Naive thymus-derived CD8-positive, alpha-beta T cell (primary cell): Measurements from ENCODE around the gene COL5A1. TPM values are rescaled to one million over a fixed set of nuclear protein-coding genes. Genes with fewer than 3 reads are reported as not detected.

Experiments used
- ATAC-seq, 2 donors: fragments of 150-1000 bp; cut with Tn5 transposase in 1 of 2; sonication (Bioruptor Pico), chemical (Tn5 transposase) in 1 of 2; 1 replicate in 1 of 2; 2 replicates in 1 of 2; pipeline ENCODE4 v1.10.0; 2021; ENCODE audit warnings: mild to moderate bottlenecking in 2 of 2, moderate library complexity in 2 of 2
- POLR2A ChIA-PET: fragments of 350-600 bp; sonication (Branson Sonifier 250); formaldehyde crosslinking; loops from one replicate; lab custom pipeline; 2021; ENCODE audit warnings: antibody characterized with exemption; lab: Charles Lee
- DNase-seq, 10 donors: peaks; one replicate each; pipeline versions ENCODE4 v3.0.0 to v3.0.0-alpha.2; 2020 to 2022
- H3K27ac Mint-ChIP-seq, 10 donors: one replicate each; pipeline ENCODE4 v1.8.0; 2020 to 2022; ENCODE audit warnings: mild to moderate bottlenecking in 10 of 10, mixed read lengths in 10 of 10, moderate library complexity in 4 of 10, inconsistent platforms in 1 of 10
- H3K27me3 Mint-ChIP-seq, 5 donors: one replicate each; pipeline ENCODE4 v1.8.0; 2021 to 2022; ENCODE audit warnings: mixed read lengths in 5 of 5
- H3K36me3 Mint-ChIP-seq, 3 donors: one replicate each; pipeline ENCODE4 v1.8.0; 2020 to 2022; ENCODE audit warnings: mixed read lengths in 3 of 3, mild to moderate bottlenecking in 2 of 3, inconsistent platforms in 1 of 3
- H3K4me1 Mint-ChIP-seq, 4 donors: one replicate each; pipeline ENCODE4 v1.8.0; 2021 to 2022; ENCODE audit warnings: mixed read lengths in 4 of 4
- H3K4me3 Mint-ChIP-seq, 10 donors: one replicate each; pipeline ENCODE4 v1.8.0; 2020 to 2022; ENCODE audit warnings: mild to moderate bottlenecking in 10 of 10, mixed read lengths in 10 of 10, moderate library complexity in 6 of 10, inconsistent platforms in 1 of 10
- H3K9me3 Mint-ChIP-seq, 9 donors: one replicate each; pipeline ENCODE4 v1.8.0; 2020 to 2022; ENCODE audit warnings: mixed read lengths in 9 of 9, mild to moderate bottlenecking in 3 of 9, inconsistent platforms in 1 of 9, moderate library complexity in 1 of 9
- polyA plus RNA-seq, 3 donors: library from polyadenylated mRNA; unstranded; fragments of 300-500 nt; fragmentation: Illumina TruSeq; gene quantifications; one replicate each; pipeline ENCODE4 v1.2.3, GENCODE V29; 2021
- total RNA-seq, 8 experiments: library from RNA in 2 of 8; stranded (reverse) in 2 of 8; gene quantifications; one replicate each; pipeline ENCODE4 v1.2.3 and lab custom pipeline; 2021 to 2026

The COL5A1 gene
- total and polyA plus RNA-seq, 5 experiments from 2014 or later = 0.26 TPM; not detected in 4

DNA sequence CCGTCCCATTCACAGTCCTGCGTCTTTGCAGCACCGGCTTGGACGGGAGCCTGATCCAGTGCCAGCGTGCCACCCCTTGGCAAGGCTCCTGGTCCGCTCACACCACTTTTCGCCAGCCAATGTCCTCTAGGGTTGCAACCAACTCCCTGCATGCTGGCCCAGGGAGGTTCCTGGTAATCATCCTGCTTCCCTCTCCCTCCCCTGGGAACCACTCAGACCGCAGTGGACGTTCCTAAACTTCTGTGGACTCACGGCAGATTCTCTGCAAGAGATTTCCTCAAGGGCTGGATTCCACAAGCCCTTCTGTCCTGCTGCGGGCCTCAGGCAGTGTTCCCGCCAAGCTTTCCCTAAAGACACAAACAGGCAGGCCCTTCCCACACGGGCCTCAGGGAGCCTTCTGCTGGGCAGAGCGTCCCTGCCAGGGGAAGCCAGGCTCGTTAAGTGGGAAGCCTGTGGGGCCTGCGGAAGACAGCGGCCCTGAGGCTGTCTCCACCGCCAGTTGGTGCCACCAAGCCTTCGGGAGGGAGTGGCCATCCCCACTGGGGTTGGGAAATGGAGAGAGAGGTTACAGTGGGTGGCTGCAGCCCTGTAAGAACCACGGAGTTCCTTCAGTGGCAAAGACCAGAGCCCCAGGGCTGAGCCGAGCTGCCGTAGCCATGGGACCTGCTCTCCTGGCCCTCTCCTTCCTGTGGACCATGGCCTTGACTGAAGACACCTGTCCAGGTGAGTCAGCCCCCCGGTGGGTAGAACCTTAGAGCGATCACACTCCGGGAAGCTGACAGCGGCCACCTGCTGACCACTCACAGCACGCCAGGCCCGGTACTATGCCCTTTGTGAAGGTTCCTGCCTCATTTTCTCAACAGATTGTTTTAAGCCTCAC is 222.6 kb downstream of the COL5A1 start:
- Mint-ChIP-seq H3K9me3 (peaks cover 0 to 16% (median 2%) of the 10 kb centered on the region in 9 donors), H3K36me3 (peaks cover 0 to 7% (median 0%) of the 10 kb centered on the region in 3 donors), H3K4me3 (no peak overlapping the region), H3K4me1 (peaks cover 0 to 3% (median 0%) of the 10 kb centered on the region in 4 donors), H3K27me3 (peaks cover 0 to 5% (median 2%) of the 10 kb centered on the region in 5 donors), H3K27ac (peak overlapping the region in 1 of 10 donors; percentile 49)
- POLR2A ChIA-PET = no interaction called here
- ATAC-seq = no peak
- DNase-seq = no peak

DNA sequence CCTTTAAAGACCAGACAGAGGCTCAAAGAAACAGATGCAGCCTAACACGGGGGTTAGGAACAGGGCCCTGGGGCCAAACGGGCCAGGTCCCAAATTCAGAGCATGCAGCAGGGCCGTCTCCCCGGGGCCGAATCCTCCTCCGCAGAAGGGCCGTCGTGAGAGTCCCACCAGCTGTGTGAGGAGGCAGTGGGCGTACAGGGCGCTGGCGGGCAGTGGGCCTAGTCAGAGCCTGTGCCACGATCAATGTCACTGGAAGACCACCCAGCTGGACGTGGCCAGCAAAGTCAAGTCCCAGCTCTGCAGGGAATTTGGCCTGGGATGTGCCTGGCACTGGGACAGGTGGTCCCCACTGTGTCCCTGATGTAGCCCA is 223.2 kb downstream of the COL5A1 start:
- H3K27ac Mint-ChIP-seq = no peak overlapping the region
- DNase-seq (no peak), ATAC-seq (no peak)
- peaks cover 0 to 7% (median 0%) of the 10 kb centered on the region in 3 donors for H3K36me3 Mint-ChIP-seq
- peaks cover 0 to 5% (median 2%) of the 10 kb centered on the region in 5 donors for H3K27me3 Mint-ChIP-seq
- H3K4me3 Mint-ChIP-seq = no peak overlapping the region
- POLR2A ChIA-PET = no interaction called here
- peaks cover 0 to 5% (median 0%) of the 10 kb centered on the region in 4 donors for H3K4me1 Mint-ChIP-seq
- H3K9me3 Mint-ChIP-seq = peaks cover 0 to 14% (median 2%) of the 10 kb centered on the region in 9 donors

DNA sequence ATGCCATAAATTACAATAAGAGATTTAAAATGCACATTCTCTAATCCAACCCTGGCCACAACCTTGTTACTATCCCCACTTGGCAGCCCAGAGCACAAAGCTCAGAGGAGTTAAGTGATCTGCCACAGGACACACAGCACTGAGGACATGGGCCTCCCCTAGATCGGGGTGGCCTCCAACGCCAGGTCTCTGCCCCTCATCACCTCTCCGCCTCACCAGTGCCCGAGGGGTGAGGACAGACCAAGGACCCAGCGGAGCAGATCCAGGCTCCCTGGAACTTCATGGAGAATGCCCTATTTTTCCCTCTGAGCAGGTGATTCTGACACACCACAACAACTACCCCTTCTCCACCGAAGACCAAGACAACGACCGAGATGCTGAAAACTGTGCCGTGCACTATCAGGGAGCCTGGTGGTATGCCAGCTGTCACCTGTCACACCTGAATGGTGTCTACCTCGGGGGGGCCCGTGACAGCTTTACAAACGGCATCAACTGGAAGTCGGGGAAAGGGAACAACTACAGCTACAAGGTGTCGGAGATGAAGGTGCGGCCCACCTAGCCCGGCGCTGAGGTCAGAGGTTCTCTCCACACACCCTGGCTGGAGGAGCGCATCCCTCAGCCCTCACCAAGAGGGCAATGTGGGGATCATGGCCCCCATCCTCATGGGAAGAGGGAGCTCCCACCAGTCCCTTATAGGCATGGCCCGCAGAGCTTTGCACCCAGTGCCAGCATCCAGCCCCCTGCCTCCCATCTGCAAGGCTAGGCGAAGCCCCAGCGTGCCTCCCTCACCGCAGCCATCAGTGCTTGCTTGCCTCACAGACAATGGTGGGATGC is 226.5 kb downstream of the COL5A1 start:
- ATAC-seq = no peak
- Mint-ChIP-seq H3K27ac (peak overlapping the region in 1 of 10 donors; percentile 5), H3K4me1 (peaks cover 0 to 7% (median 0%) of the 10 kb centered on the region in 4 donors), H3K36me3 (no peaks in the 10 kb centered on the region), H3K27me3 (peaks cover 0 to 2% (median 0%) of the 10 kb centered on the region in 5 donors), H3K4me3 (no peak overlapping the region), H3K9me3 (peaks cover 0 to 6% (median 0%) of the 10 kb centered on the region in 9 donors)
- no peak for DNase-seq
- POLR2A ChIA-PET = no interaction called here

DNA sequence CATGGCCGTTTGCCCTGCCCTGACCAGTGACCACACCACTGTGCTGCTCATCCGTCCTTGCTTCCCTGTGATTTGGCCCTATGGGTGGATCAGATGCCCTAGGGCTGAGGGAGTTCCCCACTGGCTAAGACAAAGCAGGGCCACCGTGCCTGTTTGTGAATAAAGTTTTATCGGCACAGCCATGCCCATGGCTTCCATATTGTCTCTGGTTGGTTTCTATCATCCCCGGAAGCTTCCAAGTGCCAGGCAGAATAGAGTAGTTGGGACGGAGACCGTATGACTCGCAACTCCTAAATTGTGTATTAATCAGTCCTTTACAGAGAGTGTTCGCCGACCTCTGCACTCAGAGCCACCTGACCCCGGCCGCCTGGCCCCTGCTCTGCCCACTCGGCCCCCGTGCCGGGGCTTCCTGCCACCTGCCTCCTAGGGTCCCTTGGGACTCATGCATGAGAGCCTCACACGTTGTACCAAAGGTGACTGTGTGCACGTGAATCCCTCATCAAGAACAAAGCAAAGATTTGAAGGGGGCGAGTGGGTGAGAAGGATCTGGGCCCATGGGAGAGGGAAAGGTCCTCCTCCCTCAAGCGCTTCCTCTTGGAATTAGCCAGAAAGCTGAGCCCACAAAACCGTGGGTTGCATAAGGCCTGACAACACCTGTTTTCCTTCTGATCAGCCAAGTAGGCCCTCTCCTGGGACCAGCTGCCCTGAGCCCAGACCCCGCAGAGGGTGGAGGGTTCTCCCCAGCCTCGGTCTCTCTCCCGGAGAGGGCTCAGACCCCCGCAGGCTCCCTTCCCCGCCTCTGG is 227.3 kb downstream of the COL5A1 start:
- Mint-ChIP-seq H3K36me3 (no peaks in the 10 kb centered on the region), H3K27ac (no peak overlapping the region), H3K27me3 (peaks cover 0 to 2% (median 0%) of the 10 kb centered on the region in 5 donors), H3K4me1 (peaks cover 0 to 7% (median 0%) of the 10 kb centered on the region in 4 donors), H3K9me3 (peaks cover 0 to 7% (median 0%) of the 10 kb centered on the region in 9 donors), H3K4me3 (no peak overlapping the region)
- ATAC-seq (no peak), DNase-seq (no peak)
- POLR2A ChIA-PET = no interaction called here

DNA sequence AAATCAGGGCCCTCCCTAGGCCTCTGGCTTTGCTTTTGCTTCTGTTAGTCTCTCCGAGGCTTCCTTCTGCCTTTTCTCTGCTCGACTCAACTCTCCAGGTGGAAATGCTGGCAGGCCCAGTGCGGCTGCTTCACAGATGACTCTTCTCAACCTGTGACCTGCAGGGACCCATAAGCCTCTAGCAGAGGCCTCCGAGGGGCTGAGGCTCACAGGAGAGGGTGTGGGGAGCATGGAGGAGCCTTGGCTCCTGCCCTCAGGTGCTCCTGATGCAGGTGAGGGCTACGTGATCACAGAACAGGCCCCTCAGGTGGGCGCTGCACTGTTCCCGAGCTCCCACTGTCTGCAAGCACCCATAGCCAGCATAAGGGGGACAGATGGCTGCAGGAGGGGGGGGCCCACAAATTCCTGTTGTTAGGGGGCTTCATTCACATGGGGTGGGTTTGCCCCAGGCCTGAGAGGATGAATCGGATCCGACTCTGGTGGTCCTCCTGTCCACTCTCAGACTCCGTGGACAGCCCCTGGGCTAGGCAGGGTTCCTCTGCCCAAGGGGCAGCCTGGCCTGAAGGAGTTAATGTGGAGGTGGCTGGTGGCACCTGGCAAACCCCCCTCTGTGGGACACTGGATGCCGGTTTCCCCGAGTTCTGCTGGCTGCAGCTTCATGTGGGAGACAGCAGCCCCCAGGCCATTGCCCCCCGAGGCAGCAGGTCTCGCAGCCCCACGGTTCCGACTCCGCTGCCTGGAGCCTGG is 228.1 kb downstream of the COL5A1 start:
- ATAC-seq (no peak), DNase-seq (no peak)
- peaks cover 0 to 2% (median 0%) of the 10 kb centered on the region in 5 donors for H3K27me3 Mint-ChIP-seq
- no peaks in the 10 kb centered on the region for H3K36me3 Mint-ChIP-seq
- H3K9me3 Mint-ChIP-seq = peaks cover 0 to 7% (median 0%) of the 10 kb centered on the region in 9 donors
- POLR2A ChIA-PET = no interaction called here
- H3K27ac Mint-ChIP-seq = no peak overlapping the region
- peaks cover 0 to 7% (median 0%) of the 10 kb centered on the region in 4 donors for H3K4me1 Mint-ChIP-seq
- no peak overlapping the region for H3K4me3 Mint-ChIP-seq

DNA sequence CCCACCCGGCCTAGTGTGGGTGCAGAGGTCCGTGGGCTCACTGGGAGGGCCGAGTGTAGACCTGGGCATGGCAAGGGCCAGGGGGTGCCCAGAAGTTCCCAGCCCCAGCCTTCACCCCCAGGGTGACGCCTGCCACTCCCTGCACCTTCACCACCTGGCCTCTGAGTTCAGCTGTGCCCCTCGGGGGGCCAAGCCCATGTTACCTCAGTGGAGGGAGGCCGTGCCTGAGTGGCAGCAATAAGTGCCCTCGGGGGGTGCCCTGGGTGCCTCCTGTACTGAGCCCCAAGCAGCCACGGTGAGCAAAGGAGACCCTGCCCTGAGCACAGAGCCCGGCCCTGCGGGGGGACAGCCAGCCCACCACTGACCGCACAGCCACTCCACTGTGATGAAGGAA is 228.7 kb downstream of the COL5A1 start:
- ATAC-seq = no peak
- Mint-ChIP-seq H3K27me3 (peaks cover 0 to 2% (median 0%) of the 10 kb centered on the region in 5 donors), H3K27ac (no peak overlapping the region), H3K4me3 (no peak overlapping the region), H3K36me3 (no peaks in the 10 kb centered on the region), H3K4me1 (peaks cover 0 to 7% (median 0%) of the 10 kb centered on the region in 4 donors), H3K9me3 (peaks cover 0 to 7% (median 0%) of the 10 kb centered on the region in 9 donors)
- no peak for DNase-seq
- POLR2A ChIA-PET = no interaction called here

DNA sequence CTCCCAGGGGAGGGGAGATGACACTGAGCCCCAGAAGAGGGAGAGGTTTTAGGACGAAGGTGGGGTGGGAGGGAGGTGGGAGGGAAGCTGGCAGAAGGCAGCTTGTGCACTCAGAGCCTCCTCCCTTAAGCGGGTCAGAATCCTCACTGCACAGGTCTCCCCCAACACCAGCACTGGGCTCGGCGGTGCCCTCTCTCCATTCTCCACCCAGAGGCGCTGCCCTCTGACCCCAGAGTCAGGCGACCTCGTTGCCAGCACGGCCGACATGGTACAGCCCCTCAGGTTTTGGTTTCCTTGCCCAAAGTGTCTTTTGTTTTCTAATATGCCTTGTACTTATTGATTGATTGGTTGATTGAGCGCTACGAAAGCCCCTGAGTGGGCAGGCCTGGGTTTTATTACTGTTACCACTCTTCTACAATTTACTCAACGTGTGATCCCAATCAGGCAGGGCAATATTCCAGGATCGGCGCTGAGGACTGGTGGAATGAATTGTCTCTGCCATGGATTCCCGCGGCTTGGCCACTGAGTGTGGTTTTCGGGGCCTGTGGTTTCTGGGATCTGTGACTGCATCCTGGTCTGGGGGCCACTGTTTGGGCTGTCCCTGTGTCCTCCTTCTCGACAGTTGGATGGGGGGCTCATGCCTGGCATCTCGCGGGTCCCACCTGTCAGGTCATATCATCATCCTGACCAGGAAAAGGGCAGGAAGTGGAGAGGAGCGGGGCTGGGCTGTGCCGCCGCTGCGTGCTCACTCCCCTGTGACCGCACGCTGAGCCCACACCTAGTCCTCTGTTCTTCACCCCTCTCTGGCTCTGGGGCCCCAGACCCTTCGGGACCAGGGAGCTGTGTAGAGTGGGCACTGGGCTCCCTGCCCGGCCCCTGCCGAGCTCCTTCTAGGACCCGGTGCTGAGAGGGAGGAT is 229.4 kb downstream of the COL5A1 start:
- Mint-ChIP-seq H3K27ac (no peak overlapping the region), H3K27me3 (peaks cover 0 to 2% (median 0%) of the 10 kb centered on the region in 5 donors), H3K4me3 (no peak overlapping the region), H3K36me3 (no peaks in the 10 kb centered on the region), H3K9me3 (peaks cover 0 to 7% (median 0%) of the 10 kb centered on the region in 9 donors), H3K4me1 (peaks cover 0 to 7% (median 0%) of the 10 kb centered on the region in 4 donors)
- no peak for ATAC-seq
- POLR2A ChIA-PET = no interaction called here
- no peak for DNase-seq

DNA sequence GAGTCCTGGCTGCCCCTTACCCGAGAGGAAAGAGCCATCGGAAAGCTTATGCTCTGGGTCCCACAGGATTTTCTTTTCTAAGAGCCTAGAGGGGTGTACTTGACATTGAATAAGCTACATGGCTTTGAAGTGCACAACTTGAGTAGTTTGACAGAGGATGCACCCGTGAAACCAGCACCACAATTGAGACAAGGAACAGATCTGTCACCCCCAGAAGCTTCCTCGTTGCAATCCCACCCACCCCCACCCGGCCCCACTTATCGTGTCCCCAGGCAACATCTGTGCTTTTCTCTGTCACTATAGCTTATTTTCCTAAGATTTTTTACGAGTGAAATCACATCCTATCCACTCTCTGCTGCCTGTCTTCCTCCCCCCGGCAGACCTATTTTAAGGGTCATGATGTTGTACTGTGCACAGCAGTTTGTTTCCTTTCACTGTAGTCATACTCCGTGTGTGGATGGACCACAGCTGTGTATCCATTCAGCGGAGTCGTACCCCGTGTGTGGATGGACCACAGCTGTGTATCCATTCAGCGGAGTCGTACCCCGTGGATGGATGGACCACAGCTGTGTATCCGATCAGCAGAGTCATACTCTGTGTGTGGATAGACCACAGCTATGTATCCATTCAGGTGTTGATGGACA is 230.2 kb downstream of the COL5A1 start:
- peaks cover 0 to 7% (median 0%) of the 10 kb centered on the region in 4 donors for H3K4me1 Mint-ChIP-seq
- H3K9me3 Mint-ChIP-seq = peaks cover 0 to 7% (median 0%) of the 10 kb centered on the region in 9 donors
- H3K27me3 Mint-ChIP-seq = peaks cover 0 to 2% (median 0%) of the 10 kb centered on the region in 5 donors
- no peaks in the 10 kb centered on the region for H3K36me3 Mint-ChIP-seq
- POLR2A ChIA-PET = no interaction called here
- H3K4me3 Mint-ChIP-seq = no peak overlapping the region
- no peak for DNase-seq
- no peak for ATAC-seq
- H3K27ac Mint-ChIP-seq = no peak overlapping the region

DNA sequence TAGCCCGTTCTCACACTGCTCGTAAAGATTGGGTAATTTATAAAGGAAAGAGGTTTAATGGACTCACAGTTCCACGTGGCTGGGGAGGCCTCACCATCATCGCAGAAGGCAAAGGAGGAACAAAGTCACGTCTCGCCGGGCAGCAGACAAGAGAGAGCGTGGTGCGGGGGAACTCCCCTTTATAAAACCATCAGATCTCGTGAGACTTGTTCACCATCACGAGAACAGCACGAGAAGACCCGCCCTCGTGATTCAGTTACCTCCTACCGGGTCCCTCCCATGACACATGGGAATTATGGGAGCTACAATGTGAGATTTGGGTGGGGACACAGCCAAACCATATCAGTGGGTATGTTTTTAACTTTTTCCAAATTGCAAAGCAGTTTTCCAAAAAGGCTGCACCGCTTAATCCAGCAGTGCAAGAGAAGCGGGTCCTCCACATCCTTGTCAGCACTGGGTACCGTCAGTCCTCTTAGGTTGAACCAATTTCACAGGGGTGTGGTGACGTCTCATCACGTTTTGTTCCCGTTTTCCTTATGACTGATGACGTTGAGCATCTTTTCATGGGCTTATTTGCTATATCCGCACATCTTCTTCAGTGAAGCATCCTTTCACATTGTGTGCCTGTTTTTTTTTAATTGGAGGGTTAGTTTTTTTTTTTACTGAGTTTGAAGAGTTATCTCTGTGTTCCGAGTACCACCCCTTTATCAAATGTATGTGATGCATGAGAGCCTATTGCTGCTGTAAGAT is 231.1 kb downstream of the COL5A1 start:
- Mint-ChIP-seq H3K9me3 (peaks cover 0 to 7% (median 0%) of the 10 kb centered on the region in 9 donors), H3K4me3 (no peak overlapping the region), H3K27ac (no peak overlapping the region), H3K4me1 (peaks cover 0 to 7% (median 0%) of the 10 kb centered on the region in 4 donors), H3K27me3 (peaks cover 0 to 2% (median 0%) of the 10 kb centered on the region in 5 donors), H3K36me3 (no peaks in the 10 kb centered on the region)
- ATAC-seq (no peak), DNase-seq (no peak)
- POLR2A ChIA-PET = no interaction called here

DNA sequence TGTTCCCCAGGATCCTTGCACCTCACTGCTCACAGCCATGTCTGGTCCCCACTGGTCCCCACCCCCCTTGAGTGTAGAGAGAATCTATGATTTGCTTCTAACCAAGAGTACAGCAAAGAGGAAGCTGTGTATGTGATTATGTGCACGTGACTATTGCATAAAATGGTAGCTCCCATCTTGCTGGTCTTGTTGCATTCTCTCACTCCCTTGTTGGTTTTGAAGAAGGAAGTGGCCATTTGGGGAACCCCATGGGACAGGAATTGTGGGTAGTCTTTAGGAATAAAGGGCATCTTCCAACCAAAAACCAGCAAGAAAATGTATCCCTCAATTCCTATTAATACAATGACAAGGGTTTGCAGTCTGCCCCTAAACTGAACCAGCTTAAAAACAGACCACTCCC is 233.8 kb downstream of the COL5A1 start:
- POLR2A ChIA-PET = no interaction called here
- H3K9me3 Mint-ChIP-seq = peaks cover 0 to 7% (median 0%) of the 10 kb centered on the region in 9 donors
- no peak overlapping the region for H3K27ac Mint-ChIP-seq
- DNase-seq = no peak
- H3K36me3 Mint-ChIP-seq = no peaks in the 10 kb centered on the region
- peaks cover 0 to 8% (median 4%) of the 10 kb centered on the region in 5 donors for H3K27me3 Mint-ChIP-seq
- H3K4me3 Mint-ChIP-seq = no peak overlapping the region
- peaks cover 0 to 2% (median 0%) of the 10 kb centered on the region in 4 donors for H3K4me1 Mint-ChIP-seq
- no peak for ATAC-seq
